ENCODE data around the gene MAPKAP1.

DNA sequence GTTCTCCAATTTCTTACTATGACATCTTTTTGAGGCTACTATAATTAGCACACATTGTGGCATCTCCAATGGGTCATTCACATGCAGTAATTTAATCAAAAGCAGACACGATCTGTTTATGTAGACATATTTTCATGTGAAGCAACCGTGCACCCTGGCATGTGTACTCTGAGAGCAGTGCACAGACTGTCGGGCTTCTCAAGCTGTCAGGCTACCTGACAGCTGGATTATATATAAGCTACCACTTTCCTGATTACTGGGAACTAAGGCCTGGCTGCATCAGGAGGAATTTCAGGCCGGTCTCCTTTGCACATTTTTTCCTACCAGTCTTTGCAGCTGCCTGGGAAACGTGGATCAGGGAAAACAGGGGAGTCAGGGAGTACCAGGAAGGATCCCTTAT, 197.5 kb downstream of the MAPKAP1 start:
- TF ChIP-seq, protein P1, sequence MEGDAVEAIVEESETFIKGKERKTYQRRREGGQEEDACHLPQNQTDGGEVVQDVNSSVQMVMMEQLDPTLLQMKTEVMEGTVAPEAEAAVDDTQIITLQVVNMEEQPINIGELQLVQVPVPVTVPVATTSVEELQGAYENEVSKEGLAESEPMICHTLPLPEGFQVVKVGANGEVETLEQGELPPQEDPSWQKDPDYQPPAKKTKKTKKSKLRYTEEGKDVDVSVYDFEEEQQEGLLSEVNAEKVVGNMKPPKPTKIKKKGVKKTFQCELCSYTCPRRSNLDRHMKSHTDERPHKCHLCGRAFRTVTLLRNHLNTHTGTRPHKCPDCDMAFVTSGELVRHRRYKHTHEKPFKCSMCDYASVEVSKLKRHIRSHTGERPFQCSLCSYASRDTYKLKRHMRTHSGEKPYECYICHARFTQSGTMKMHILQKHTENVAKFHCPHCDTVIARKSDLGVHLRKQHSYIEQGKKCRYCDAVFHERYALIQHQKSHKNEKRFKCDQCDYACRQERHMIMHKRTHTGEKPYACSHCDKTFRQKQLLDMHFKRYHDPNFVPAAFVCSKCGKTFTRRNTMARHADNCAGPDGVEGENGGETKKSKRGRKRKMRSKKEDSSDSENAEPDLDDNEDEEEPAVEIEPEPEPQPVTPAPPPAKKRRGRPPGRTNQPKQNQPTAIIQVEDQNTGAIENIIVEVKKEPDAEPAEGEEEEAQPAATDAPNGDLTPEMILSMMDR (conservative IDR thresholded peaks at IDR 0.05 in 1 of 2, IDR thresholded peaks at IDR 0.05 in 1 of 2; ENCODE audit: extremely low read depth in 1 of 2, insufficient read depth in 1 of 2, low read depth in 1 of 2, low read length in 2 of 2) = no peak
- TF ChIP-seq EZH2 (IDR thresholded peaks at IDR 0.05; ENCODE audit: borderline replicate concordance, low read length) = no peak

Data from mammary epithelial cell (primary cell).